ENCODE data around the gene PSMB2. TPM values are rescaled to one million over a fixed set of nuclear protein-coding genes. Genes with fewer than 3 reads are reported as not detected.

The PSMB2 gene
- total and polyA plus RNA-seq, 2 experiments from 2014 or later: 29.0 to 106 TPM

DNA sequence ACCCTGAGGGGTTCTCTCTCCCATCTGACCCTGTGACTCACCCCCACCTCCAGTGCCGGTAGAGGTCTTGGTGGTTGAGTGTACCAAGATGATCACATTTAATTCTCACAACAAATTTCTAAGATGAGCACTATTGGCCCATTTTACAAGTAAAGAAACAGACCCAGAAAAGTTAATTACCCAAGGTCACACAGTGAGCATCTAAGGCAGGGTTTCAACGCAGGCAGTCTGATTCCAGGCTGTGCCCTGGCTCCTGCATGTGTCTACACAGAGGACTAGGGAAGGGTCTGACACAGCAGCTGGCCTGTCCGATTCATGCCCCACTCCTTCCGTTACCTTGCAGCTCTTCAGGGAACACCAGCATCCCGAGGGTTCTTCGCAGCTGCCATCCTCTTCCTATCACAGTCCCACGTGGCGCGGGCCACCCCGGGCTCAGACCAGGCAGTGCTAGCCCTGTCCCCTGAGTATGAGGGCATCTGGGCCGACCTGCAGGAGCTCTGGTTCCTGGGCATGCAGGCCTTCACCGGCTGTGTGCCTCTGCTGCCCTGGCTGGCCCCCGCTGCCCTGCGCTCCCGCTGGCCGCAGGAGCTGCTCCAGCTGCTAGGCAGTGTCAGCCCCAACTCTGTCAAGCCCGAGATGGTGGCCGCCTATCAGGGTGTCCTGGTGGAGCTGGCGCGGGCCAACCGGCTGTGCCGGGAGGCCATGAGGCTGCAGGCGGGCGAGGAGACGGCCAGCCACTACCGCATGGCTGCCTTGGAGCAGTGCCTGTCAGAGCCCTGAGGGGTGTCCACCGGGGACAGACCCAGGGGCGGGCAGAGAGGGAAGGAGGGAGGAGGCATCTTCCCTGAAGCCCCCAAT lies 76.2 kb downstream of the PSMB2 start:
- Histone ChIP-seq H3K9me2 (ENCODE audit: insufficient read depth) (no peaks in the 10 kb centered on the region), H3F3A (ENCODE audit: insufficient read depth) (peaks cover 10% of the 10 kb centered on the region), H3K9ac (no peak overlapping the region), H3K27ac (no peak overlapping the region), H3K79me2 (ENCODE audit: insufficient read depth) (no peaks in the 10 kb centered on the region), H2AFZ (no peak overlapping the region), H3K4me2 (ENCODE audit: unreplicated experiment) (no peak overlapping the region), H3K4me1 (ENCODE audit: insufficient read depth) (peaks cover 11% of the 10 kb centered on the region), H4K20me1 (ENCODE audit: insufficient read depth) (no peaks in the 10 kb centered on the region), H3K27me3 (replicated peaks; ENCODE audit: insufficient read depth) (no peaks in the 10 kb centered on the region), H3K36me3 (ENCODE audit: low read depth) (no peaks in the 10 kb centered on the region), H3K4me3 (no peak overlapping the region), H3K9me3 (ENCODE audit: low read depth) (no peaks in the 10 kb centered on the region)
- DNase-seq: no peak
- TF ChIP-seq EZH2phosphoT487 (IDR thresholded peaks at IDR 0.05; ENCODE audit: insufficient read depth, low read depth) (no peak), EZH2 (IDR thresholded peaks at IDR 0.05; ENCODE audit: insufficient read depth, poor library complexity, severe bottlenecking) (no peak)
- WGBS, 2 experiments (ENCODE audit: low coverage in 1 of 2, low lambda C conversion rate in 2 of 2, missing lambda C conversion rate in 2 of 2): 84 to 87% methylated on average over 16 to 28 of the region's 28 CpGs
- in situ Hi-C loops (cut with MboI): loop anchor here (5.0 kb wide), 1 partner anchor 113 kb away; no protein-coding TSS in a partner anchor

DNA sequence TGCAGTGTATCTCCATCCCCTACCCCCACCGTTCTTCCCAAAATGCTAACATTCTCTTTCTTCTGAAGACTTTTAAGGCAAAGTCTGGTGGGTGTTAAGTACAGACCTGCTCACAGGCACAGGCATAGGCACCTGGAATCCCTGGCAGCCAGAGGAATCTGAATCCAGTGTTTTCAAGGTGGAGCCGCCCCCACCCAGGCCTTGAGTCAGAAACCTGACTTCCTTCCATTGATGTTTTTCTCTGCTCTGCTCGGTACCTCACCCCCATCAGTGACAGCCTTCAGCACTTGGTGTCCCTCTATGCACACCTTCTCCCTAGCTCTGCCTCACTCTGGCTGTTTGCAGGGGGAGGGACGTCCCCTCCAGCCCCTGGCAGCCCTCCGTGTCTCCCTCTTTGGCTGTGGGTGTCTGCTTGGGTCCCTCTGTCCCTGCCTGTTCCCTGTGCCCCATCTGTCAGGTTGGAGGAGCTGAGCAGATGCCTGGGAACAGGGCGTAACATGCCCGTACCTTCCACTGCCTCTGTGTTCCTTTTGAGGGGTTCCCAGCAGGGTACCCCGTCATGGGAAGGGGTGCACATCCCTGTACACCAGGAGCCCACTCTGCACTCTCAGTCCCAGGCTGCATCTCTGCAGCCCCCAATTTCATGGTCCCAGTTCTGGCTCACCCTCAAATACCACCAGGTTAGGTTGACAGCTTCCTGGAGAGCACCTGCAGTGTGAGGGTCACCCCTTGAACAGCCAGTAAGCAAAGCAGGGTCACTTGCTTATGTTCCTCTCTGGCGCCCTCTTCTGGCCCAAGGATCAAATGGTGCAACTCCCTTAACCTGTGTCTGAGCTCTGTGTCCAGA lies 77.1 kb downstream of the PSMB2 start:
- Histone ChIP-seq H3K27me3 (replicated peaks; ENCODE audit: insufficient read depth) (no peaks in the 10 kb centered on the region), H3K4me3 (no peak overlapping the region), H3K9me3 (ENCODE audit: low read depth) (no peaks in the 10 kb centered on the region), H3K27ac (no peak overlapping the region), H4K20me1 (ENCODE audit: insufficient read depth) (no peaks in the 10 kb centered on the region), H3K9me2 (ENCODE audit: insufficient read depth) (no peaks in the 10 kb centered on the region), H3K79me2 (ENCODE audit: insufficient read depth) (no peaks in the 10 kb centered on the region), H3K4me2 (ENCODE audit: unreplicated experiment) (no peak overlapping the region), H3K36me3 (ENCODE audit: low read depth) (no peaks in the 10 kb centered on the region), H3K9ac (no peak overlapping the region), H3K4me1 (ENCODE audit: insufficient read depth) (peaks cover 3% of the 10 kb centered on the region), H2AFZ (no peak overlapping the region), H3F3A (ENCODE audit: insufficient read depth) (peaks cover 3% of the 10 kb centered on the region)
- in situ Hi-C loops (cut with MboI): loop anchor here (5.0 kb wide), 1 partner anchor 112 kb away; no protein-coding TSS in a partner anchor
- WGBS, 2 experiments (ENCODE audit: low coverage in 1 of 2, low lambda C conversion rate in 2 of 2, missing lambda C conversion rate in 2 of 2): 67 to 74% methylated on average over 8 to 9 of the region's 9 CpGs
- no peak for TF ChIP-seq EZH2phosphoT487 (IDR thresholded peaks at IDR 0.05; ENCODE audit: insufficient read depth, low read depth)
- TF ChIP-seq EZH2 (IDR thresholded peaks at IDR 0.05; ENCODE audit: insufficient read depth, poor library complexity, severe bottlenecking): no peak
- peak; percentile 81 for DNase-seq

DNA sequence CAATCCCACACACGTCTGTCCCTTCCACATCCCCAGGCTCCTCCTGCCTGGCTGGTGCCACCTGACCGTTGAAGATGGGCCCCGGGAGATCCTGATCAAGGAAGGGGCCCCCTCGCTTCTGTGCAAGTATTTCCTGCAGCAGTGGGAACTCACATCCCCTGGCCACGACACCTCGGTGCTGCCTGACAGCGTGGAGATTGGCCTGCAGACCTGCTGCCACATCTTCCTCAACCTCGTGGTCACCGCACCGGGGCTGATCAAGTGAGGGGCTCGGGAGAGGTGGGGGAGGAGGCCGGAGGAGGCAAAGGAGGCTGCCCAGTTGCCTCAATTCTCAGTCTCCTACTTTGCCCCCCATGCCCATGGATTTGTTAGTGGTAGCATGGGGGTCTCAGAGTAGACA lies 78.2 kb downstream of the PSMB2 start:
- TF ChIP-seq EZH2phosphoT487 (IDR thresholded peaks at IDR 0.05; ENCODE audit: insufficient read depth, low read depth) (no peak), EZH2 (IDR thresholded peaks at IDR 0.05; ENCODE audit: insufficient read depth, poor library complexity, severe bottlenecking) (no peak)
- no peak overlapping the region for H3K4me3 ChIP-seq
- H3F3A ChIP-seq (ENCODE audit: insufficient read depth): no peaks in the 10 kb centered on the region
- no peak overlapping the region for H2AFZ ChIP-seq
- H3K4me2 ChIP-seq (ENCODE audit: unreplicated experiment): no peak overlapping the region
- H3K36me3 ChIP-seq (ENCODE audit: low read depth): no peaks in the 10 kb centered on the region
- no peak for DNase-seq
- H3K27ac ChIP-seq: no peak overlapping the region
- H3K9me2 ChIP-seq (ENCODE audit: insufficient read depth): no peaks in the 10 kb centered on the region
- no peaks in the 10 kb centered on the region for H4K20me1 ChIP-seq (ENCODE audit: insufficient read depth)
- H3K79me2 ChIP-seq (ENCODE audit: insufficient read depth): peaks cover 1% of the 10 kb centered on the region; the same call in 1 of the 2 replicates
- H3K9ac ChIP-seq: no peak overlapping the region
- 82 to 85% methylated on average over 12 of the region's 12 CpGs for WGBS, 2 experiments (ENCODE audit: low coverage in 1 of 2, low lambda C conversion rate in 2 of 2, missing lambda C conversion rate in 2 of 2)
- H3K9me3 ChIP-seq (ENCODE audit: low read depth): no peaks in the 10 kb centered on the region
- no peaks in the 10 kb centered on the region for H3K27me3 ChIP-seq (replicated peaks; ENCODE audit: insufficient read depth)
- no peaks in the 10 kb centered on the region; the same call in 1 of the 2 replicates for H3K4me1 ChIP-seq (ENCODE audit: insufficient read depth)
- in situ Hi-C loops (cut with MboI): loop anchor here (5.0 kb wide), 1 partner anchor 111 kb away; no protein-coding TSS in a partner anchor

DNA sequence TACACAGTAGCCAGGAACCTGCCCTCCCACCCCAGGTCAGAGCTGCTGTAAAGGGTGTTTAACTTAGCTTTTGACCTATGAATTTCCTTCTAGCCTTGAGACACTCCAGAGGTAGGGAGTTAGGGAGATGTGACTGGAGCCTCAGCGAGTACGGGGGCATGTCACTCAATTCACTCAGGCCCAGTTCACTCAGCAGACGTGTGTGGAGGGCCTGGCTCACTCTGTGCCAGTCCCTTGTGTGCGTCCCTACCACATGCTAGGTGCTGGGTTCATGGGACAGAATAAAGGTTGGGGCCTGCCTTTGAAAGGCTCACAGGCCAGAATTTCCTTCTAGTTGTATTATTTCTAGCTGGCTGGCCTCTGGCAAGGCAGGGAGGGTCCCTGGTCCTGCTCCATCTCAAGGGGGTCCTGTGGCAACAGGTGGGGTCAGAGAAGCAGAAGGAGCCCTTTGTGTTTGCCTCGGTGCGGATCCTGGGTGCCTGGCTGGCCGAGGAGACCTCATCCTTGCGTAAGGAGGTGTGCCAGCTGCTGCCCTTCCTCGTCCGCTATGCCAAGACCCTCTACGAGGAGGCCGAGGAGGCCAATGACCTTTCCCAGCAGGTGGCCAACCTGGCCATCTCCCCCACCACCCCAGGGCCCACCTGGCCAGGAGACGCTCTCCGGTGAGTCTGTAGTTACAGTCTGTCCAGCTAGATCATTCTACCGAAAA lies 79.2 kb downstream of the PSMB2 start:
- Histone ChIP-seq H4K20me1 (ENCODE audit: insufficient read depth) (no peaks in the 10 kb centered on the region), H3K27me3 (replicated peaks; ENCODE audit: insufficient read depth) (no peaks in the 10 kb centered on the region), H3K9ac (no peak overlapping the region), H3K4me1 (ENCODE audit: insufficient read depth) (no peaks in the 10 kb centered on the region; the same call in 1 of the 2 replicates), H3F3A (ENCODE audit: insufficient read depth) (no peaks in the 10 kb centered on the region), H3K4me3 (no peak overlapping the region), H3K27ac (no peak overlapping the region), H2AFZ (no peak overlapping the region), H3K36me3 (ENCODE audit: low read depth) (no peaks in the 10 kb centered on the region), H3K79me2 (ENCODE audit: insufficient read depth) (peaks cover 6% of the 10 kb centered on the region; the same call in 1 of the 2 replicates), H3K9me2 (ENCODE audit: insufficient read depth) (no peaks in the 10 kb centered on the region), H3K4me2 (ENCODE audit: unreplicated experiment) (no peak overlapping the region), H3K9me3 (ENCODE audit: low read depth) (no peaks in the 10 kb centered on the region)
- no peak for TF ChIP-seq EZH2phosphoT487 (IDR thresholded peaks at IDR 0.05; ENCODE audit: insufficient read depth, low read depth)
- no peak for TF ChIP-seq EZH2 (IDR thresholded peaks at IDR 0.05; ENCODE audit: insufficient read depth, poor library complexity, severe bottlenecking)
- no peak for DNase-seq
- in situ Hi-C loops (cut with MboI): loop anchor here (5.0 kb wide), 1 partner anchor 110 kb away; no protein-coding TSS in a partner anchor
- 92 to 93% methylated on average over 15 of the region's 15 CpGs for WGBS, 2 experiments (ENCODE audit: low coverage in 1 of 2, low lambda C conversion rate in 2 of 2, missing lambda C conversion rate in 2 of 2)

Measured in GM23248 (cell line).